GM21367 (cell line): ENCODE measurements around the gene MT1F.
"Not testable (repeated sequence)": the region's sequence is repeated elsewhere in the genome, so short reads cannot be mapped to it uniquely, and the experiment has no call there.

ENCODE experiments used
- ATAC-seq: cut with Tn5 transposase; IDR thresholded peaks from one replicate; pipeline ENCODE4 v1.9.1; 2021; ENCODE audit not compliant: unreplicated experiment

Gene MT1F

DNA sequence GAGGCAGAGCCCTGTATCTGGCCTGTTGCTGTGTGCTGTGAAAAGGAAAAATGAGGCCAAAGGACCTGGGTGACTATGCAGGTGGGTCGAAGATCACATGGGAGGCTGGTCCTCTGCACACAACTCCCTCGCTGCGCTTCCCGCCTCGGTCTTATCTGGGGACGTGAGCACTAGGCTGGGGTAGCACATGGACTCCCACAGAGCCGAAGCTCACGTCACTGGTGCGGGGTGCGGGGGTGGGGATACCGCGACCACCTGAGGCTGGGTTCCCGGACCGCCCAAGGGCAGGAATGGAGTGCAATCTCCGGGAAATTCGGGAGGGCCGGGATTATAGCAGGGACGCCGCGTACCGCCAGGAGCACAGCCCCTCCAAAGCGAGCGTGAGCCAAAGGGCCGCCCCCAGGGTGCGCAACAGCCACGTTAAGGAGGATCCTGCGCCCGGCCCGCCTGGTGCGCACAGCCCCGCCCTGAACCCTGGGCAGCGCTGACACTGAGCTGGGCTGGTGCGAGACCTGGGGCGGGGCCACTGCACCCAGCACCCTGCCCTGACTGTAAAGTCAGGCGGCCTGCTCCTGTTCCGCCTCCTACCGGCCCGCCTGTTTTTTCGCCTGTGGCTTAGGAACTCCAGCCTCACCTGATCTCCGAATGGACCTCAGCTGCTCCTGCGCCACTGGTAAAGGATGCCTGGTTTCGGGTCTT is 14.5 kb upstream of the MT1F start:
- ATAC-seq, result peak; percentile 75

- ATAC-seq, result no peak
Observed at GRCh38 chr16:56643833-56644232, 13.9 kb upstream of the MT1F start.

- no peak for ATAC-seq
Observed at GRCh38 chr16:56645311-56645710, 12.4 kb upstream of the MT1F start.

DNA sequence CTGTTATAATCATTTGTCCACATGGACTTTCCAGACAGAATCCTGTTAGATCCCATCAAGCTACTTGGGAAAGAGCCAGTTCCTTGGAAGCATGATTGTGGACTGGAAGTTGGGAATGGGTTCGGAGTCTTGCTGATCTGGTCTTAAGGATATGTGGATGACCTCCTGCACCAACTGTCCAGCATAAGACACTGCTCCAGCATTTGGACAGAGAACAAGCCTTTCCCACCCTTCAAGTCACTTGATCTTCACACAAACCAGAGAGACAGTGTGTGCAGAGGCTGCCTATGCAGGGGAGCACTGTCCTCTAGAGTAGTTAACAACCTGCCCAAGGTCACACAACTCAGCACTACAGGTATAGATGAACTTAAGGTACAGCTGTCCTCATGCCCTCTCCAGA is 11.9 kb upstream of the MT1F start:
- ATAC-seq, result no peak

DNA sequence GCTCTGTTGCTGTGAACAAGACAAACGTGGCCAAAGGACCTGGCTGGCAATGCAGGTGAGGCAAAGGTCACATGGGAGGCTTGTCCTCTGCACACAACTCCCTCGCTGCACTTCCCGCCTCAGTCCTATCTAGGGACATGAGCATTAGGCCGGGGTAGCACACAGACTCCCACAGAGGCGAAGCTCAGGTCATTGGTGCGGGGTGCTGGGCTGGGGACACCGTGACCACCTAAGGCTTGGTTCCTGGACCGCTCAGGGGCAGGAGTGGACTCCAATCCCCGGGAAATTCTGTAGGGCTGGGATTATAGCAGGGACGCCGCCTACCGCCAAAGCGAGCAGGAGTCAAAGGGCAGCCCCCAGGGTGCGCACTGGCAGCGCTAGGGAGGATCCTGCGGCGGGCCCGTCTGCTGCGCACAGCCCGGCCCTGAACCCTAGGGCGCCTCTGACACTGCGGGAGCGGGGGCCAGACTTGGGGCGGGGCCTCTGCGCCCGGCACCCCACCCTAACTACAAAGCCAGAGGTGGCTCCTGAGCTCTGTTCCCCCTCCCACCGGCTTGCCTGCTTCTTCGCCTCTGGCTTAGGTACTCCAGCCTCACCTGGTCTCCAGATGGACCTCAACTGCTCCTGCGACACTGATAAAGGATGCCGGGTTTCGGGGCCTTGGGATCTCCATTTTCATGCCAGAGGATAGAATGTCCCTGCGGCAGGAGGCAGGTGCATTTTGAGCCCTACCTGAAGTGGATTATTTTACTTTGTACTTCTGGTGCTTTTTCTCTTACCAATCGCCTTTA is 9.9 kb upstream of the MT1F start:
- no peak for ATAC-seq

DNA sequence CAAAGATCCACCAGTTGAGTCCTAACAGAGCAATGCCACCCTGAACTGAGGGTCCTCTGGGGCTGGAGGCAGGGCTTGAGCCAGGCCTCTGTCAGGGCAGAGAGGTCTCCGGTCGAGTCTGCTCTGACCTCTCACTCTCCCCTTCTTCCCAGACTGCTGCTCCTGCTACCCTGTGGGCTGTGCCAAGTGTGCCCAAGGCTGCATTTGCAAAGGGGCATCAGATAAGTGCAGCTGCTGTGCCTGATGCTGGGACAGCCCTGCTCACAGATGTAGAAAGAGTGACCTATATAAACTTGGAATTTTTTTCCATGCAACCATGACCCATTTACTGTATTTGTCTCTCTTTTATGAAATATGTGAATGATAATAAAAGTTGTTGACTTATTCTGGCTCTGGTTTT is 8.5 kb upstream of the MT1F start:
- ATAC-seq, result no peak

GRCh38 chr16:56649820-56650219 is 7.9 kb upstream of the MT1F start:
- no peak for ATAC-seq

- no peak for ATAC-seq
Observed at GRCh38 chr16:56651586-56651985, 6.2 kb upstream of the MT1F start, which contains the start of gene MT1B. TSS of gene MT1B (plus strand) at chr16:56651886. CDS start at chr16:56651954, 68 bp downstream.

DNA sequence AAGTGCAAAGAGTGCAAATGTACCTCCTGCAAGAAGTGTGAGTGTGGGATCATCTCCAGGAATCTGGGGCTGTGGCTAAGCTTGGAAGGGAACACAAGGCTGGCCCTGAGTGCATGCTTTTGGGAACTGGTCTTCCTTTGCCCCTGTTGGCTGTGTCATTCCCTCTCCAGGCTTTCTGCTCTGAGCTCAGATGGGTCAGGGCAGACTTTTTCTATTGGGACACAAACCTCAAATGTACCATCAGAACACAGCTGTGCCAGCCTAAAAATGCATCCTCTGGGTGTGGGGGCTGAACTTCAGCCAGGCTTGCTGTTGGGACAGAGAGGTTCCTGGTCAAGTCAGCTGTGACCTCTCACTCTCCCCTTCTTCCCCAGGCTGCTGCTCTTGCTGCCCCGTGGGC is 5.2 kb upstream of the MT1F start:
- no peak for ATAC-seq

DNA sequence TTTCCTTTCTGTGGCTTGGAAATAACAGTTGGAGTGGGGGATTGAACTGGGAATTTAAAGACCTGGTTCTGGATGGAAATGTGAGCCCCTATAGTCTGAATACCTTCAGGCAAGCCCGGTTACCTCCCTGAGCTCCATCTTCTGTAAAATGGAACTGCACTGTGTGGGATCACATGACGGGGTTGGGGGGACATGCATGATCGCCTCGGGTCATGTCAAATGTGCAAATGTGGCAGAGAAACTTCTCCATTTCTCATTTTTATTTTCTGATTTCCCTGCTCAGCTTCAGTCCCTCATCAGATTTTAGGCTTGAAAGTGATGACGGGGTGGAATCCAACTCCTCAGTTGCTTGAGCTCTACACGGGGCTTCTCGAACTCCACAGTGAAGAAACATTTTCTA is 4.5 kb upstream of the MT1F start:
- no peak for ATAC-seq

DNA sequence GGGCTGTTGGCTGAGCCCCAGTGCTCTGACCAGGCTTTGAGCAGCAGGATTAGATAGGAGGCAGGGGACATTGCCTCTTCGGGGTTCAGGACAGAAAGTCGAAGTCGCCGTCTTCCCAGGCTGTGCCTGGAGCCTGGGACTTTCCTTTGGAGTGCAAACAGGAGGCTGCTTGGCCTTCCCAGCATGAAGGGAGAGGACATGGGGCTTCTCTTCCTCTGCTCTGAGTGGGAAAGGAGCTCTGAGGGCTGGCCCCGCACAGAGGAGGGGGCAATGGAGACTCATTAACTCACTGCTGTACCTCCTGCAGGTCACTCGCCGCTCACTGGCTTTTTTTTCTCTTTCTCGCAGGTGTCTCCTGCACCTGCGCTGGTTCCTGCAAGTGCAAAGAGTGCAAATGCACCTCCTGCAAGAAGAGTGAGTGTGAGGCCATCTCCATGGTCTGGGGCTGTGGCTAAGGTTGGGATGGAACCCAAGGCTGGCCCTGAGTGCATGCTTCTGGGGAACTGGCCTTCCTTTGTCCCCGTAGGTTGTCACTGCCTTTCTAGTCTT is 642 bp downstream of the MT1F start:
- ATAC-seq, result no peak

GRCh38 chr16:56662357-56663354 is 4.9 kb downstream of the MT1F start:
- ATAC-seq, result no peak

DNA sequence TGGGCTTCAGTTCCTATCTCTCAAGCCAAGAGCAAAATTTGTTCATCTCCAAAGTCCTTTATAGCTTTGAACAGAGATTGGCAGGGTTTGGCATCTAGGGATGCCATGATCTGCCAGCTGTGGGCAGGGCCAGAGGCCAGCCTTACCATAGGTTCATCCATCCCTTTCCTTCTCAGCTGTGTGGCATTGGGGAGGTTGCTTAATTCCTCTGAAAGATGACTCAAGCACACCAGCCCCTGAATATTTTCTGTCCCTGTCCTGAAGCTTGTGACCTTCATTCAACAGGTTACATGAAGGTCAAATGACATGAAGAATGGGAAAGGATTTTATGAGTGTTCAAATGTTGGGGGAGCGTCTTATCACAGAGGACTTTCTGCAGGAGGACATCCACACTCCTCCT is 6.7 kb downstream of the MT1F start:
- no peak for ATAC-seq

DNA sequence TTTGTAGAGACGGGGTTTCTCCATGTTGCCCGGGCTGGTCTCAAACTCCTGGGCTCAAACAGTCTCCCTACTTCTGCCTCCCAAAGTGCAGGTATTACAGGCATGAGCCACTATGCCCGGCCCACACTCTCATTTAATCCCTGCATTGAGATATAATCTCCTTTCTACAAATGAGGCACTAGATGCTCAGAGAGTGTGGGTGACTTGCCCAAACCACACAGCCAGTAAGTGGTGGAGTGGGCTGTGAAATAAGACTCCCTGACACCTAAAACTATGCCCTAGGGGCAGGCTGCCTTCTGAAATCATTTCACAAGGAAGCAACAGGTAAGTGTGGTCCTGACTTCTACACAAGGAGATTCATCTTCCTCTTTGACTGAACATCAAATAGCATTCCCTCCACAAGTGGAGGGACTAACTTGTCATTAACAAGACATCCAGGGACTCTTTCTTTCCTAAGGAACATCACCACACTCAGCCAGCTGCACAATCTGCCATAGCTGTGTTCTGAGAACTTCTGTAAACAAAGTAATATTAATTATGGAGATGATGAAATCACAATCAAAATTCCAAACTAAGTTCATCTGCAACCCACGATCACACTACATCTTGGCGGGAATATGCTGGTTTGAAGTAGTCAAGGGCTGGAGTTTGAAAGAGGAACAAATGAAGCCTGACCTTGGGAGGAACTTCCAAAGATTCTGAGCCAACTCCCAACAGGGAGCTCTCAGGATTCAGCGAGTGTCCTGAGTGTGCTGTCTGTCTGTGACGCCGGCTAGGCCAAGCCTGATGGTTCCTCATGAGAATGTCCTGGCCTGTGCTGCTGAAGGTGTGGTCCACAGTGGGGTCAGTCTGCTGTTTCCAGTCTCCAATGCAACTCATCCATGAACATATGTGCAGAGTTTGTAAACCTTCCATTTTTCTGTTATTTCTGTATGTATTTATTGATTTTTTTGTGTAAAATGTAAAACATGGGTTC is 7.8 kb downstream of the MT1F start:
- not testable (repeated sequence) for ATAC-seq

DNA sequence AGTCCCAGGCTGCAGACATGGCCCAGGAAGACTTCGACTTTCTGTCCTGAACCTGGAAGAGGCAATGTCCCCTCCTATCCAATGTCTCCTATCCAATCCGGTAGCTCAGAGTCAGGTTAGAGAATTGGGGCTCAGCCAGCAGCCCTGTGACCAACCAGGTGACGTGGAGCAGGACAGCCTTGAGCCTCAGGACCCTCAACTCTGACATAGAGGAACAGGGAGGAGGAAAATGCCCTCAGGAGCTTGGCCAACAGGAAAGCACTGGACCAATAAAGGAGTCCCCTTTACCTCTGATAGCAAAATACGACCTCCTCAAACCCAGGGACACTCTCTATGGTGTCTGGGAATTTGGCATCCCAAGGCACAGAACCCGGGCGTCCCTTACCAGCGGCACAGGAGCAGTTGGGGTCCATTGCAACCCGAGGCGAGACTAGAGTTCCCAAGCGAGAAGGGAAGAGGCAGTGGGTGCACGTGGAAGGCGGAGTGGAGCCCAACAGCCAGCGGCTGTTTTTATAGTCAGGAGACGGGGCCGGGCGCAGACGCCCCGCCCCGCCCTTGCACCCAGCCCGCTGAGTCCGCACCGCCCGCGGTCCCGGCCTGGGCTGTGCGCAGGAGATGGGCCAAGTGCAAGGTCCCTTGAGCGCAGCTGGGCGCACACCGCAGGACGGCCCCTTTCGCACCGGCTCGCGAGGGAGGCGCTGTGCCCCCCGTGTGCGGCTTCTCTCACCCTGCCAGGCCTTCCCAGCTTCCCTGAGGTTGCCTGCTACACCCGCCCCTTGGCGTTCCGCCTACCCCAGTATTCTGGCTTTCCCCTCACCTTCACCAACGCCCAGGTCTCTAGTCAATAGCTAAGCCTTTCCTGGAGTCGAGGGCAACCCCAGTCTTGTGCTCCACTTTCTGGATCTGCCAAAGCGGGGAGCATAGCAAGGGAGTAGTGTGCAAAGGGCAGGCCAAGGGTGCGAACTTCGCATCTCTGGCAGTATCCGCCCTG is 10.1 kb downstream of the MT1F start, which contains the start of gene MT1G:
Gene MT1G (minus strand): TSS at position 485 of the 991 bp plus-strand sequence. CDS start 72 bp downstream, at position 413.
- ATAC-seq, result no peak

- ATAC-seq, result no peak
Observed at GRCh38 chr16:56669005-56669839, 11.5 kb downstream of the MT1F start, which contains the start of gene MT1H. TSS of gene MT1H (plus strand) at chr16:56669814. CDS start at chr16:56669885, 71 bp downstream.

DNA sequence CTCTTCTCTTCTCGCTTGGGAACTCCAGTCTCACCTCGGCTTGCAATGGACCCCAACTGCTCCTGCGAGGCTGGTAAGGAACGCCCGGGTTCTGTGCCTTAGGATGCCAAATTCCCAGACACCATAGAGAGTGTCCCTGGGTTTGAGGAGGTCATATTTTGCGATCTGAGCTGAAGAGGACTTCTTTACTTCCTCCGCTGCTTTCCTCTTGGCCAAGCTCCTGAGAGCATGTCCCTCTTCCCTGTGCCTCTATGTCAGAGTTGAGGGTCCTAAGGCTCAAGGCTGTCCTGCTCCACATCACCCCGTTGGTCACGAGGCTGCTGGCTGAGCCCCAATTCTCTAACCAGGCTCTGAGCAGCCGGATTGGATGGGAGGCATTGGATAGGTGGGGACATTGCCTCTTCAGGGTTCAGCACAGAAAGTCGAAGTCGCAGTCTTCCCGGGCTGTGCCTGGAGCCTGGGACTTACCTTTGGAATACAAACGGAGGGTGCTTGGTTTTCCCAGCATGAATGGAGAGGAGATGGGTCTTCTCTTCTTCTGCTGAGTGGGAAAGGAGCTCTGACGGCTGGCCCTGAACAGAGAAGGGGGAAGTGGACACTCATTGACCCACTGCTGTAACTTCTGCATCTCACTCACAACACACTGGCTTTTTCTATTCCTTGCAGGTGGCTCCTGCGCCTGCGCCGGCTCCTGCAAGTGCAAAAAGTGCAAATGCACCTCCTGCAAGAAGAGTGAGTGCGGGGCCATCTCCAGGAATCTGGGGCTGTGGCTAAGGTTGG is 12.3 kb downstream of the MT1F start:
- ATAC-seq, result no peak
